Left ventricle myocardium inferior (tissue), 1 donor: ENCODE measurements around the gene PCSK6. TPM values are rescaled to one million over a fixed set of nuclear protein-coding genes. Genes with fewer than 3 reads are reported as not detected.

ENCODE experiments used
- DNase-seq: peaks from one replicate; pipeline ENCODE4 v3.0.0-alpha.2; 2020
- H3K27ac ChIP-seq: fragments of 200-600 bp; replicated peaks from 2 replicates; pipeline ENCODE4 v1.8.0; 2021
- H3K27me3 ChIP-seq: fragments of 200-600 bp; 2 replicates; pipeline ENCODE4 v1.8.0; 2021; ENCODE audit warnings: low read depth
- H3K36me3 ChIP-seq: fragments of 200-600 bp; 2 replicates; pipeline ENCODE4 v1.8.0; 2021
- H3K4me1 ChIP-seq: fragments of 200-600 bp; 2 replicates; pipeline ENCODE4 v1.8.0; 2021
- H3K4me3 ChIP-seq: fragments of 200-600 bp; 2 replicates; pipeline ENCODE4 v1.8.0; 2021; ENCODE audit warnings: mild to moderate bottlenecking, moderate library complexity
- H3K9me3 ChIP-seq: fragments of 200-600 bp; replicated peaks from 2 replicates; pipeline ENCODE4 v1.8.0; 2021
- CTCF ChIP-seq: fragments of 200-600 bp; IDR thresholded peaks from 2 replicates; pipeline ENCODE4 v1.8.0; 2021; ENCODE audit warnings: antibody characterized with exemption, mild to moderate bottlenecking, borderline replicate concordance
- intact Hi-C: fragments of 100-400 bp; cut with micrococcal nuclease; formaldehyde crosslinking; loops from one replicate; pipeline ENCODE4 v1.11.0; 2022
- total RNA-seq: library from RNA; stranded (reverse); fragmentation: NEBNext Ultra II Directional; extraction: Animal tissue kit (Norgen Biotek cat#: 25700); gene quantifications from one replicate; pipeline ENCODE4 v1.2.1, GENCODE V29; 2021
- donor health status: DM: no; HTN: yes; CAD: no; lungs with severe emphysema.

PCSK6 gene
- total RNA-seq, 1 donor from 2014 or later, result 28.6 TPM

GRCh38 chr15:101459579-101460300 lies 29.8 kb downstream of the PCSK6 start:
- Histone ChIP-seq H3K4me1 (peaks cover 37% of the 10 kb centered on the region), H3K27me3 (no peaks in the 10 kb centered on the region), H3K9me3 (no peaks in the 10 kb centered on the region), H3K27ac (peak overlapping the region; percentile 76), H3K36me3 (no peaks in the 10 kb centered on the region), H3K4me3 (no peak overlapping the region)
- TF ChIP-seq CTCF, result no peak
- intact Hi-C loops, result no loop called here
- no peak for DNase-seq

GRCh38 chr15:101458908-101459578 lies 30.5 kb downstream of the PCSK6 start:
- Histone ChIP-seq H3K27ac (peak overlapping the region; percentile 76), H3K36me3 (no peaks in the 10 kb centered on the region), H3K9me3 (no peaks in the 10 kb centered on the region), H3K4me3 (no peak overlapping the region), H3K4me1 (peaks cover 44% of the 10 kb centered on the region), H3K27me3 (no peaks in the 10 kb centered on the region)
- no peak for DNase-seq
- intact Hi-C loops, result no loop called here
- no peak for TF ChIP-seq CTCF

GRCh38 chr15:101458158-101458900 lies 31.2 kb downstream of the PCSK6 start:
- Histone ChIP-seq H3K9me3 (no peaks in the 10 kb centered on the region), H3K27me3 (no peaks in the 10 kb centered on the region), H3K36me3 (no peaks in the 10 kb centered on the region), H3K4me3 (no peak overlapping the region), H3K27ac (peak overlapping the region; percentile 76), H3K4me1 (peaks cover 50% of the 10 kb centered on the region)
- no peak for TF ChIP-seq CTCF
- intact Hi-C loops, result no loop called here
- DNase-seq, result no peak

- no peaks in the 10 kb centered on the region for H3K27me3 ChIP-seq
- peak overlapping the region; percentile 76 for H3K27ac ChIP-seq
- DNase-seq, result no peak
- intact Hi-C loops, result no loop called here
- no peak for TF ChIP-seq CTCF
- H3K9me3 ChIP-seq, result no peaks in the 10 kb centered on the region
- H3K36me3 ChIP-seq, result no peaks in the 10 kb centered on the region
- H3K4me1 ChIP-seq, result peaks cover 56% of the 10 kb centered on the region
- H3K4me3 ChIP-seq, result no peak overlapping the region
Measured at GRCh38 chr15:101457696-101458095, 31.8 kb downstream of the PCSK6 start.

GRCh38 chr15:101456057-101456739 lies 33.3 kb downstream of the PCSK6 start:
- DNase-seq, result no peak
- no peaks in the 10 kb centered on the region for H3K36me3 ChIP-seq
- no peak overlapping the region for H3K4me3 ChIP-seq
- H3K27ac ChIP-seq, result peak overlapping the region; percentile 53
- intact Hi-C loops, result no loop called here
- H3K27me3 ChIP-seq, result no peaks in the 10 kb centered on the region
- H3K9me3 ChIP-seq, result no peaks in the 10 kb centered on the region
- peaks cover 71% of the 10 kb centered on the region for H3K4me1 ChIP-seq
- no peak for TF ChIP-seq CTCF
